Kidney capillary endothelial cell (primary cell): Measurements from ENCODE around the gene PLEK2.

Source experiments
- DNase-seq: peaks from one replicate; pipeline ENCODE4 v3.0.0-alpha.2; 2018; ENCODE audit warnings: low spot score

Gene PLEK2

DNA sequence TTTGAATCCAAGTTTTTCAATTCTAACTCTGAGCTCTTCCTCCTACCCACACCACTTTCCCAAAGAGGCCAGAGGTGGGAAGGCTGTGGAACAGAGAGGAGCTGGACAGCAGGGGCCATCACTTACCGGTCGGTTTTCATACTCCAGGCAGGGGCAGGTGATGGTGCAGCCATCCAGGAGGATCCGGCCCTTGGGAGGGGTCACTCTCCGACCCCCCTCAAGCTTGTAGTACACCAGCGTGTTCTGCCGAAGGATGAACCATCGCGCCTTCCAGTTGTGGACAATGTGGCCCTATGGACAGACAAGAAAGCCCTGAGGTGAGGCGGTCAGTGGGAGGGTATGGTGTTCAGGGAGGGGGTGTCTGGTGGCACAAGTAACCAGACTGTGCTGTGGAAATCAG lies 14.4 kb downstream of the PLEK2 start:
- DNase-seq = no peak

DNA sequence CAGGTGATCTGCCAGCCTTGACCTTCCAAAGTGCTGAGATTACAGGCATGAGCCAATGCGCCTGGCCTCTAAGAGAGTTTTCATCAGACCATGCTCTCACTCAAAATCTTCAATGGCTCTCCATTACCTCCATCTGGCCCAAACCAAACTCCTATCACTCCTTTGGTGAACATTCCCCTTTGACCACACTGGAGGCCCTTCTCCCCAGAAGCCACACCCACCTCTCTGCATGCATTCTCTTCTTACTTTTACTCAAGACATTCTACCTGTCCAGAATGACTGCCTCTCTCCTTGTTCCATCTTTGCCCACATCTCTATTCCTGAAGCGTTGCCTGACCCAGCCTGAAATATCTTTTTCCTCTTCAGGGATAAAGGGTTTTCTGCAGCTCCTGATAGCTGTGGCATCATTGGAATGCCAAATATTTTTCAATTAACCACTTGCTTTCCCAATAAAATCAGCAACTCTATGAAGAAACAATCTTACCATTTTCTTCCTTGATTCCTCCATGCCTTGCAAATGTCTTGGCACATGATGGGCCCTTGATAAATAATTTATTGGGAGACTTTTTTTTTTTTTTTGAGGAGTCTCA lies 15.5 kb downstream of the PLEK2 start:
- DNase-seq = no peak

DNA sequence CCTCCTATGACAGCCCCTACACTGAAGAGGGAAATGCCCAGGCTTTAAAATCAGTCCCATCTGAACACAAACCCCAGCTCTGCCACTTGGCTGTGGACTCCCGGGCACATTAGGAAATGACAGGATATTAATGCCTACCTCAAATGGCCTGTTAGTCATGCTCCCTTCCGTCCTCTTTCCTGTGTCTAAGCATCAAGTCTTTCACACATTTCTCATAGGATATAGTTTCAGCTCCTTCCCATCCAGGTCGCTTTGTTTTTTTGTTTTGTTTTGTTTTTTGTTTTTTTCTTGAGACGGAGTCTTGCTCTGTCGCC lies 16.1 kb downstream of the PLEK2 start:
- peak; percentile 79 for DNase-seq

DNA sequence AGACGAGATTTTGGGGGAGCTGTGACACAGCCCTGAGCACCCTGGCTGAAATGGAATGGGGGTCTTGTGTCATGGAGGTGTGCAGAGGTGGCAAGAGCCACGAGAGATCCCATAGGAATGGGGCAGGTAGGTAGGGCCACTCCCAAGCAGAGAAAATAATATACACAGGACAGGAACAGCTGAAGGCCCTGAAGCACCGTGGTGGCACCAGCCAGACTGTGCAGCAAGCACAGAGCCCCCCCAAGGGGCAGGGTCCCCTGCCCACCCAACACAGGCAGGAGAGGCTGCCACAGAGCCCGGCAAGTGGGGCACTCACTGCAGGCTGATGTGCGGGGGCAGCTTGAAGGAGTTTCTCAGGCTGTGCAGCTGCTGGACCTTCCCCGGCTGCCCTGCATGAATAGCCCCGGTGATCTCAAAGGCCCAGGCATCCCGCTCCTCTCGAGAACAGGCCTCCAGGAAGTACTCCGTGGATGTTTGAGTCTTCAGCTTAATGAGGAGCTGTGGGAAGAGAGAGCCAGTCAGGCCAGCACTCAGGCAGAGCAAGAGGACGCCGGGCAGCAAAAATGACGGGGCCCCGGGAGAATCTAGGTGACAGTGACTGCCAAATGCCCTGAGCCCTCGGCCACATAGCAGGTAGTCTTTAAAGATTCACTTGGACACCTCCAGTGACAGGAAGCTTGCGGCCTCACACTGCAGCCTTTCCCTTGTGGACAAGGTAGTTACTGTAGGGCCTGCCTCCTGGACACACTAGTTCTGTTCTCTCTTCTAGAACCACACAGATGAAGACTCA lies 16.7 kb downstream of the PLEK2 start:
- DNase-seq = peak; percentile 21

DNA sequence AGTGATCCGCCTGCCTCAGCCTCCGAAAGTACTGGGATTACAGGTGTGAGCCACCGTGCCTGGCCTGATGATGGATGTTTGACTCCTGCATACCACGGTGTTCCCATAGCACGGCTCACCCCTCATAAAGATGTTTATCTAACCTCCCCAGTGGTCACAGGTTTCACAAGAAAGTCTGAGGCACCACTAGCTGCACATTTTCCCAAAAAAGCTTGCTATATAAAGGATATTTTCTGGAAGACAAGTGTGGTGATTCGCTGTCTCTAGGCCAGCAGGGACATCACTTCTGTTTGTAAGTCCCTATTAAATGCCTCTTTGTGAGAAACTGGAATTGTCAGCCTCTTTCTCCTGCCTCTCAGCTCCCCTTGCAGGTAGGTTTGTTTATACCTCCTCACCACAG lies 18.3 kb downstream of the PLEK2 start:
- DNase-seq = no peak

- DNase-seq = no peak
Measured at GRCh38 chr14:67392800-67393199, 19.2 kb downstream of the PLEK2 start.

- DNase-seq = no peak
Measured at GRCh38 chr14:67392123-67392522, 19.8 kb downstream of the PLEK2 start.

- DNase-seq = no peak
Measured at GRCh38 chr14:67391268-67391667, 20.7 kb downstream of the PLEK2 start.

DNA sequence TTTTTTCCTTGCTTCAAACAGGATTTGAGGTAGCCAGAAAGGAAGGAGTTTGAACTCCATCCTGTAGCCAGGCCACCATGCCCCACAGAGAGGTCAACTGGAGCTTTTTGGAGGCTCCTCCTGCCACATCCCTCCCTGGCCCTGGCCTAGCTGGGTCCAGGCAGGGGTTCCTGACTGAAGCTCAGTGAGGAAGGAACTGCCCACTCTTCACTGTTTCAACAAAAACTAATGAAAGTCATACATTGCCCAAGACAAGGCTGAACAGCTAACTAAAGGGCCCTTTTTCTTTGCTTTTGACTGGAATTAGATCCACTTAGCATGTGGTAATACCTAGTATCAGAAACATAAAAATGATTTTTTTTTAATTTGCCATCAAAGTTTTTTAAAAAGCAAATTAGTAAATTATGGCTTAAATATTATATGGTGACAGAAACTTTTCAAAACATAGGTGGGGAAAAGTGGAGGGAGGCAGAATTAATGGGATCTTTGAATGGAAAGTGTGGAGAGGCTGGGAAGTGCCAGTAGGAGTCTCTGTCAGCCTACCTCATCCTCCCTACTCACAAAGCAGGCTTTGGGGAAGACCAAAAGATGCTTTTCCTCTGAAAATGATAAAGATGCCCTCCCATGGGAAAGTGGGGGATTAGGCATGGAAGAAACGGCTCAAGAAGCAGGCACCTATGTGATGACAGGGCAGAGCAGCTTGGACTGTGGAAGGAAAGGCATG lies 22.0 kb downstream of the PLEK2 start:
- DNase-seq = no peak

DNA sequence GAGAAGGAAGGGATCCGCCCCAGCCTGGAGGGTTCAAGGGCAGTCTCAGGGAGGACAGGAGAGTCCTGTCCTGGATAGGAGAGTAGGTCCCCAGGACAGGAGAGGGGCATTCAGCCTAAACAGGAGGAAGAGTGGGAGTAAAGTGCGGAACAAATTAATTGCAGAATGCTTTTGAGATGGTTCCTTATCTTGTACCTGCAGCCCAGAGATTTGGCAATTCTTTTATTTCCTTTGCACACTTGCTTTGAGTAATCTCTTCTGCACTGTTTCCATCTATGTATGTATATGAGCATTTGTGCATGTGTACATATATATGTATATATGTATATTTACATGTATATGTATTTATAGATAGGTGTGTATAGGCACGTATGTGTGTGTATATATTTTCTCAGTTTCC lies 22.7 kb downstream of the PLEK2 start:
- DNase-seq = no peak

GRCh38 chr14:67387195-67387594 lies 24.8 kb downstream of the PLEK2 start:
- no peak for DNase-seq

GRCh38 chr14:67385618-67386017 lies 26.3 kb downstream of the PLEK2 start:
- DNase-seq = no peak

- no peak for DNase-seq
Measured at GRCh38 chr14:67385120-67385519, 26.8 kb downstream of the PLEK2 start.

- DNase-seq = no peak
Measured at GRCh38 chr14:67377916-67378315, 34.0 kb downstream of the PLEK2 start.

DNA sequence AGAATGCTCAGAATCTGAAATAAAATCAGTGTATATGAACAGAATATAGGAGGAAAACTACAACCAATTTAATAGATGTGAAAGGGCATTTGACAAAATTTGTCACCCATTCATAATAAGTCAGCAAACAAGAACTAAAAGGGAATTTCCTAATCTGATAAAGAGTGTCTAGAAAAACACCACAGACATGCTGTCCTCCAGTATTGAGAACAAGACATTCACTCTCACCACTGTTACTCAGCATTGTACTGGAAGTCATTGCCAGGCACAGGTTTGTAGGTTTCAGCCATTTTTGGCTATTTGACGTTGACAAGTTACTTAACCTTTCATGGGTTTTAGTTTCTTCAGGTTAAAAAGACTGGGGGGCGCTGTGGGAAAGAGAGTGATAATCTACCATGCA lies 38.6 kb downstream of the PLEK2 start:
- no peak for DNase-seq

DNA sequence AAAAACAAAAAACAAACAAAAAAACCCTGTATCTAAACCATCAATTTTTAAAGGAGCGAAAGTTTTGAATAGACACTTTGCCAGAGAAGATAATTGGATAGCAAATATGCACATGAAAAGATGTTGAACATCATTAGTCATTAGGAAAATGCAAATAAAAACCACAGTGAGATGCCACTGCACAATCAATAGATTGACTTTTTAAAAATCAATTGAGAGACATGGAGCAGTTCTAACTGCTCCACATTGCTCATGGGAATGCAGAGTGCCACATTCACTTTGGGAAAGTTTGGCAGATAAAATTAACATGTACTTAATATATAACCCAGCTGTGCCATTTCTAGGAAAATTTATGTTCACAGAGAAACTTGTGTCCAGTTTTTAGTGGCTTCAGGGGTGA lies 39.1 kb downstream of the PLEK2 start:
- no peak for DNase-seq

DNA sequence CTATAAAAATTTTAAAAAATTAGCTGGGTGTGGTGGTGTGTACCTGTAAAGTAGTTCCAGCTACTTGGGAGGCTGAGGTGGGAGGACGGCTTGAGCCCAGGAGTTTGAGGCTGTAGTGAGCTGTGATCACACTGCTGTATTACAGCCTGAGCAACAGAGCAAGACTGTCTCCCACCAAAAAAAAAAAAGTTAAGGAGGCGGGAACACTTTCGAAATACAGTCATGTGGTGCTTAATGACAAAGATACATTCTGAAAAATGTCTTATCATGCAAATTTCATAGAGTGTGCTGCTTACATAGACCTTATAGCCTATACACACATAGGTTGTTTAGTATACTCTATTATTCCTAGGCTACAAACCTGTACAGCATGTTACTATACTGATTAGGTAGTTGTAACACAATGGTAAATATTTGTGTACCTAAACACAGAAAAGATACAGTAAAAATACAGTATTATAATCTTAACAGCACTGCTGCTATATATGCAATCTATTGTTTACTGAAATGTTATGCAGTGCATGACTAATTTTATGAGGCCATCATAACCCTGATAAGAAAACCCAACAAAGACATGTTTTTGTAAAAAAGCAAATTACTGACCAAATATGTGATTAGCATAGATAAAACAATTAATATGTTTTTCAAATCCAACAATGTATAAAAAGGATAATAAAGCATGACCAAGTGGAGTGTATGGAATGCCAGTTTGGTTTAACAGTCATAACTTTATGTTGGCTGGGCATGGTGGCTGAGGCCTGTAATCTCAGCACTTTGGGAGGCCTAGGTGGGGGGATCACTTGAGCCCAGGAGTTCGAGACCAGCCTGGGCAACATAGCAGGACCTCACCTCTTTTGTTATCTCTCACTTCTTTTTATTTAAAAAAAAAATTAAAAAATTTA lies 40.5 kb downstream of the PLEK2 start:
- DNase-seq = no peak

DNA sequence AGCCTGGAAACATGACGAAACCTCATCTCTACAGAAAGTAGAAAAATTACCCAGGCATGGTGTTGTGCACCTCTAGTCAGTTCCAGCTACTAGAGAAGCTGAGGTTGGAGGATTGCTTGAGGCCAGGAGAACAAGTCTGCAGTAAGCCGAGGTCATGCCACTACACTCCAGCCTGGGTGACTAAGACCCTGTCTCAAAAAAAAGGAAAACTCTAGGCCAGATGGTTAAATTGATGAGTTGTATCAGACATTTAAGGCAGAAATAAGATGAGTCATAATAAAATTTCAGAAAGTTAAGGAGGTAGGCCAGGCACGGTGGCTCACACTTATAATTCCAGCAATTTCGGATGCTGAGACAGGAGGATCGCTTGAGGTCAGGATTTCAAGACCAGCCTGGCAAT lies 41.1 kb downstream of the PLEK2 start:
- DNase-seq = no peak

- DNase-seq = no peak
Measured at GRCh38 chr14:67365476-67365875, 46.5 kb downstream of the PLEK2 start.

- DNase-seq = no peak
Measured at GRCh38 chr14:67360470-67361206, 51.3 kb downstream of the PLEK2 start.

- peak; percentile 99 for DNase-seq
Measured at GRCh38 chr14:67359775-67360469, 52.0 kb downstream of the PLEK2 start, which contains the start of the genes ATP6V1D and EIF2S1. Gene ATP6V1D, minus strand, starts transcription at chr14:67359804. Its CDS starts 106 bp downstream, at chr14:67359698. Gene EIF2S1, plus strand, starts transcription at chr14:67360328. Its CDS starts 4,440 bp downstream, at chr14:67364768.
